ENCODE results near the gene TBX18.

Gene TBX18

DNA sequence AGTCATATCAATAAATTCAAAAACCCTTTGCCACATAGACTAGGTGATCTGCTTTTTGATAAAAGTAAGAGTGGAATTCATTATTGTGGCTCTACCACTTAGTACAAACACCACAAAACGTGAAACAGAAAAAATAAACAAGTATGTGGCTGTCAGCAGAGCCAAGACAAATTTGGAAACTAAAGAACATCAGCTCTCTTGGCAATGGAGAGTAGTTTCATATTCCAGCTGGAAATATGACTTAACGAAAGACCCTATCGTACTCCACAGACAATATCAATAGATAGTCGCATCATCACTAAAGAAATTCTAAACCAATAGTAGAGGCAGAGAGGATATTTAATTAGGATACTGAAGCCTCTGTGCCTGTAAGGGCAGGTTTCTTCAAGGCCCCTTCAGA is 20.8 kb downstream of the TBX18 start:
- DNase-seq = no peak

- DNase-seq = no peak
These were observed 24.0 kb downstream of the TBX18 start for GRCh38 chr6:84740385-84740784.

DNA sequence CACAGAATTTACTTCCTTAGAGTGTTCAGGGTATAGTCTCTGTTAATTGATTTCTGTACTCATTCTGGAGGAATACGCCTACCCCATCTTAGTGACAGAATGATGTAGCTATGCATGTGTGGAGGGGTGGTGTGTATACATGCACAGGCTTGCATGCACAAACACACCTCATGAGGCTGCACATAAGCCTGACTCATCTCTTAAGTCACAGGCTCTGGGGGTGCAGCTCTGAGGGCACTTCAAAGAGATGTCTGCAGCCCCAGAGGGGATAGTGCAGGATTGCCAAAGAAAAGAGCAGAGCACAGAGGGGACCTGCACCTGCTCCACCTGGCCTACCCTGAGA is 24.6 kb downstream of the TBX18 start:
- DNase-seq = no peak

- DNase-seq = no peak
These were observed 25.2 kb downstream of the TBX18 start for GRCh38 chr6:84738996-84739865.

DNA sequence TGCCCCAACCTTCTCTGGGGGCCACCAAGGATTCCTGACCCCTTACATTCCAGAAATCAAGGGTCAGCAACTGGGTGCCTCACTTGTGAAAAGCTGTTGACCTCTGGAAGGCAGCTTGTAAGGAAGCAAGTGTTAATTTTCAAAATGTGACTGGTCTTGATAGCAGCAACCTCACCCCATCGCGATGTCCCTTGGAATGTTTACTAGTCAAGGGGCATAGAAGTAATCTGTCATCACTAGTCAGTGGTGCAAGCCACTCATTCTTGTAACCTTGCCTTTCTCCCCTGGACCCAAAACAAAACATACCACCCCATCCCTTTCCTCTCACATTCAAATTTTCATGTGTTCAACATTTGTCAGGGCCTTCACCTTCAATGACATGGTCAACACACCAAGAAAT is 30.5 kb downstream of the TBX18 start:
- no peak for DNase-seq

DNA sequence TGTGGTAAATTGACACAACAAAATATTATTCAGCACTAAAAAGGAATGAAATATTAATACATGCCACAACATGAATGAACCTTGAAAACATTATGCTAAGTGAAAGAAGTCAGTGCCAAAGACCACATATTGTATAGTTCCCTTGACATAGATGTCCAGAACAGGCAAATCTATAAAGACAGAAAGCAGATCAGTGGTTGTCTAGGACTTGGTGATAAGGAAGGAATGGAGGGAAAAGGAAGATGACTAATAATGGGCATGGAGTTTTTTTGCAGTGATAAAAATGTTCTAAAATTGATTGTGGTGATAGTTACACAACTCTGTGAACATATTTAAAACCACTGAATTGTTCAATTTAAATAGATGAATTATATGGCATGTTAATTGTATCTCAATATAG is 32.5 kb downstream of the TBX18 start:
- no peak for DNase-seq

DNA sequence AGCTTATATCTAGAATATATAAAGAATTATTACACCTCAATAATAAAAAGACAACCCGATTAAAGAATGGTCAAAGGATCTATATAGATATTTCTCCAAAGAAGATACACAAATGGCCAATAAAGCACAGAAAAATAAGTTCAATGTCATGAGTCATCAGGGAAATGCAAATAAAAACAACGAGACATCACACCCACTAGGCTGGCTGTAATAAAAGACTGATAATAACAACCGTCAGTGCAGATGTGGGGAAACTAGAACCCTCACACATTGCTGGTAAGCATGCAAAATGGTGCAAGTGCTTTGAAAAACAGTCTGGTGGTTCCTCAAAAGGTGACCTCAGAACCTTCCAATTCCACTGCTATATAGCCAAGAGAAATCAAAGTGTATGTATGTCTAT is 33.0 kb downstream of the TBX18 start:
- DNase-seq = no peak

- DNase-seq = no peak
These were observed 35.8 kb downstream of the TBX18 start for GRCh38 chr6:84728602-84729001.

DNA sequence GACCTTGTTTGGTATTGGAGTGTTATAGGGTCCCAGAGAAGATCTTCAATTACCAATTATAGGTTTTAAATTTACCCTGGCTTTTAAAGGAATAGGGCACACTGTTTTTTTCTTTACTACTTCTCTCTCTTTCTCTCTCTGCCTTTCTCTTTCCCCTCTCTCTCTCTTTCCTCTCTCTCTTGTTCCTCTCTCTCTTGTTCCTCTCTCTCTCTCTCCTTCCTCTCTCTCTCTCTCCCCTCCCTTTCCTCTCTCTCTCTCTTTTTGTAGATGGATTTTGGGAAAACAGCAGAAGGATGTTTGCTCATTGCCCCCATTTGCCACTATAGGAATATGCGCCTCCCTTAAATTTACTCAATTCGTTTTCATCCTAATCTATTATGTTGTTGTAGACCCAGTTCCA is 45.2 kb downstream of the TBX18 start:
- no peak for DNase-seq

DNA sequence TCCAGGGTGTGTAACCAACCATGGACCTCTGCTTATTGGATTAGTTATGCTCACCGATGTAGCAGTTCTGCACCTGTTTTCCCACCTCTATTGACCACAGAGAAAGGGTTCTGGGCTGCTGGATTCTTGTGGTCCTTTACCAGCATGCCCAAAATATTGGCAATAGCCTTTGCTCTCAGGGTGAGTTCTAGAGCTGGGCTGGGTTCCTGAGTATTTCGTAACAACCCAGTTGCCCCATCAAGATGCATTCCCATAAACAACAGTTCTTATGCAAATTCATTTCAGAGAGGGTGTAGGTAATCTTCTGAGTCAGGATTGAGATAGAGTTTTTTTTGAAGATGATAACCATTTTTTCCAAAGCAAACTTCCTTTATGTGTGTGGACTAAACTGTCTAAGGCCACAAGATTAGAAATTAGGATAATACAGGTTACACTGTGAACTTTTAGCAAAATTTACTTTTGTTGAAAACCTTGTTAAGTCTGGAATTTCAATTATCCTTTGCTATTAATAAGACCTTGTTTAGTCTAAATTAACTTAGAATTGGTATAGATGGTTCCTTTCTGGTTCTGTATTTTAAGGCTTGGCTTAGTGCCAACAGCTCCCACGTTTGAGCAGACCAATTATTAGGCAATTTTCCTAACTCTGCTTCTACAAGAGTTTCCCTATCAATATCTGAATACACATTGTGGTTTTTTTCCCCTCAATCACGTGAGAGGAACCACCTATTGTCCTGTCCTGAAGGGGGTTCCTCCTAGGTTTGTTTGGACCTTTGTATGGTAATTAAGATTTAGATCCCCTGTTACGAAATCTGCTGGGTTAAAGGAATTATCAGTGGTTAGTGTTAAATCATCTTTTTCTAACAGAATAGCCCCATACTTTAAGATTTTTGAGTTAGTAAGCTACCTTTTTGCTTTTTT is 46.1 kb downstream of the TBX18 start:
- no peak for DNase-seq

GRCh38 chr6:84709121-84709520 is 55.3 kb downstream of the TBX18 start:
- DNase-seq = no peak

DNA sequence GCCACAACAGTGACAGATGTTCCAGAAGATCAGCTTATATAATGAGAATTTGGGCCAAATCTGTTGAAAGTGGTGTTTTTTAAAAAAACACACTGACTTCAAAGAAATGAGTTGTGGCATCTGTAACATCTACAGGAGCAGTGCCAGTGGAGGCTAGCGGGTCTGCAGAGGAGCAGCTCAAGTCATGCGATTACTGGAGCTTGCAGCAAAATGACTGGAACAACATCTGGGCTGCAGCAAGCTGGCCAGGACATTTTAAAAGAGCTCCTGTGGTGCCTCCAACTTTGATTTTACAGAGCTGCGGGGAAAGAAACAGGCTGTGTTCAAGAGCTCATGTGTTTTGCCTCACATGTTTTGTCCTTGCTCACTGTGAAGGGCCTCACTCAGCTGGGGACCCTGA is 57.2 kb downstream of the TBX18 start:
- DNase-seq = no peak

GRCh38 chr6:84696166-84696565 is 68.2 kb downstream of the TBX18 start:
- DNase-seq = no peak

GRCh38 chr6:84691978-84692623 is 72.3 kb downstream of the TBX18 start:
- no peak for DNase-seq

GRCh38 chr6:84688141-84688873 is 76.1 kb downstream of the TBX18 start:
- DNase-seq = no peak

DNA sequence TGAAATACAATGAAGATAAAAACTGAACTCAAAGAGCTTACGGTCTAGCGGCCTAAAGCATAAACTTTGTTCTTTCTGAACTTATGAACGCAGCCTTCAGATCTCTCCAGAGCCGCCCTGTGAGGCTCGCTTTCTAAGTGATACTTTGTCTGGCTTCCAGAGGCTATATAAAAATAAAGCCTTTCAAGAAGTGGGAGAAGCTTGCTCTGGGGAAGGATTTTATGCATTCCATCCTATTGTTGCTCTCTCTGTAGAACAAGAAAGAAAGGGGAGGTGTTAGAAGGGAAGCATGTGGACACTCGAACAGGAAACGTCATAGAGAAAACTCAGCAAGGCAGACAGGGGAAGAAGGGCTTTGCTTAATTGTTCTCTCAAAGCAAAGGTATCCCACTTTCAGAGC is 77.0 kb downstream of the TBX18 start:
- no peak for DNase-seq

GRCh38 chr6:84685983-84686584 is 78.3 kb downstream of the TBX18 start:
- no peak for DNase-seq

DNA sequence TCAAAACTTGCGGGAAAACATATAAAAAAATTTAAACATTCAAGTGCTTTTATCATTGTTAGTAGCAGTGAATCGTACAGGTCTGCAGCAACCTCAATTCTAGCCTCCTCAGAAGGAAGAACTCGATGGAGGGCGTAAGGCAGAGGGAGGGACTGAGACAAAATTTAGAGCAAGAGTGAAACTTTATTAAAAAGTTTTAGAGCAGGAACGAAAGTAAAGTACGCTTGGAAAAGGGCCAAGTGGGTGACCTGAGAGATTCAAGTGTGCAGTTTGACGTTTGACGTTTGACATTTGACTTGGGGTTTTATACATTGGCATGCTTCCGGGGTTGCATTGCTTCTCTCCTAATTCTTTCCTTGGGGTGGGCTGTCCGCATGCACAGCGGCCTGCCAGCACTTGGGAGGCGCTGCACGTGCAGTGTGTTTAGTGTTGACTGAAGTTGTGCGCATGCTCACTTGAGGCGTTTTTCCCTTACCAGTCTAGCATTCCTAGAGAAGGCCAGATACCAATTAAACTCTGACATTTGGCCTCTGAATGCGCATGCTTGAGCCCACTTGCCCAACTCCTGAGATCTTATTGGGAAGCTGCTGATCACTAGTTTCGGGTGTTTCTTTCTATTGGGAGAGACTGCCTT is 82.6 kb downstream of the TBX18 start:
- DNase-seq = no peak

DNA sequence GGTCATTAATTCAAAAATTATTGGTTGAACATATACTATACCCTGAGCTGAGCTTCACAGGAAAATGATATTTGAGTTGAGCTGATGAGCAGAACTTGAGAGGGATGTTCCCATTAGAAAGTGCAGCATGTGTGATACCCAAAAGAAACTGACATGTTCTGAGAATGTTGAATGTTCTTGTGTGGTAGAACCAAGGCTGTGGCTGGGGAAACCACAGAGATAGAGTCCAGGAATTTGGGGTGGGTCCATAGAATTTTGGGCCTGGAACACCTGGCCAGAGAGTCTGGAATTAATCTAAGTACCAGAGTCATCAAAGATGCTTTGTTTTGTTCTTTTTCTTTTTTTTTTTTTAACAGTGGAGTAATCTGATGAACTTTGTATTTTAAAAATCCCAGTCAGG is 88.7 kb downstream of the TBX18 start:
- DNase-seq = no peak

- DNase-seq = no peak
These were observed 90.0 kb downstream of the TBX18 start for GRCh38 chr6:84674395-84674794.

GRCh38 chr6:84671183-84671582 is 93.2 kb downstream of the TBX18 start:
- no peak for DNase-seq

DNA sequence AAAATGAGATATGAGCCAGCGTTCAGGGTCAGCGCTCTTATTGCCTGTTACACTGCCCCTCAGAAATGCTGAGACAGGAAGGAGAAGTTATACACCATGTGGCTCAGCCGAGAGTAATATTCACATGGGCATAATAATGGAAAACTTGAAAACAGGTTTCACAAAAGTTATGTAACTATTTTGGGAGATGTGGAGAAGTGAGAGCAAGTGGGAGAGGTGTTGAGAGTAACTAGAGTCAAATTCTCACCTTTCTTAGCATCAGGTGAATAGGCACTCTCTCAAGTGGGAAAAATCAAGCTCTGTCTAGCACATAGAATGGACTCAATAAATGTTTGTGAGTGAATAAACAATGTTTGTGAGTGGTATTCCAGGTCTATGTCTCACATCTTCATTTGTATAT is 94.5 kb downstream of the TBX18 start:
- no peak for DNase-seq
